Dermis microvascular lymphatic vessel endothelial cell (primary cell): ENCODE results near the gene ADGRB2. TPM values are rescaled to one million over a fixed set of nuclear protein-coding genes. Genes with fewer than 3 reads are reported as not detected.
A peak's percentile ranks its signal among the peaks of the same experiment; 100 is the strongest.

Source experiments
- DNase-seq, 2 donors: peaks; one replicate each; pipeline versions ENCODE4 v3.0.0 to v3.0.0-alpha.2; 2010; ENCODE audit warnings: low read depth in 2 of 2
- total RNA-seq: library from RNA; depleted of rRNA; stranded (reverse); fragments of >200 nt; gene quantifications from 2 replicates; pipeline ENCODE4 v1.2.1, GENCODE V29; 2014

ADGRB2 gene, protein sequence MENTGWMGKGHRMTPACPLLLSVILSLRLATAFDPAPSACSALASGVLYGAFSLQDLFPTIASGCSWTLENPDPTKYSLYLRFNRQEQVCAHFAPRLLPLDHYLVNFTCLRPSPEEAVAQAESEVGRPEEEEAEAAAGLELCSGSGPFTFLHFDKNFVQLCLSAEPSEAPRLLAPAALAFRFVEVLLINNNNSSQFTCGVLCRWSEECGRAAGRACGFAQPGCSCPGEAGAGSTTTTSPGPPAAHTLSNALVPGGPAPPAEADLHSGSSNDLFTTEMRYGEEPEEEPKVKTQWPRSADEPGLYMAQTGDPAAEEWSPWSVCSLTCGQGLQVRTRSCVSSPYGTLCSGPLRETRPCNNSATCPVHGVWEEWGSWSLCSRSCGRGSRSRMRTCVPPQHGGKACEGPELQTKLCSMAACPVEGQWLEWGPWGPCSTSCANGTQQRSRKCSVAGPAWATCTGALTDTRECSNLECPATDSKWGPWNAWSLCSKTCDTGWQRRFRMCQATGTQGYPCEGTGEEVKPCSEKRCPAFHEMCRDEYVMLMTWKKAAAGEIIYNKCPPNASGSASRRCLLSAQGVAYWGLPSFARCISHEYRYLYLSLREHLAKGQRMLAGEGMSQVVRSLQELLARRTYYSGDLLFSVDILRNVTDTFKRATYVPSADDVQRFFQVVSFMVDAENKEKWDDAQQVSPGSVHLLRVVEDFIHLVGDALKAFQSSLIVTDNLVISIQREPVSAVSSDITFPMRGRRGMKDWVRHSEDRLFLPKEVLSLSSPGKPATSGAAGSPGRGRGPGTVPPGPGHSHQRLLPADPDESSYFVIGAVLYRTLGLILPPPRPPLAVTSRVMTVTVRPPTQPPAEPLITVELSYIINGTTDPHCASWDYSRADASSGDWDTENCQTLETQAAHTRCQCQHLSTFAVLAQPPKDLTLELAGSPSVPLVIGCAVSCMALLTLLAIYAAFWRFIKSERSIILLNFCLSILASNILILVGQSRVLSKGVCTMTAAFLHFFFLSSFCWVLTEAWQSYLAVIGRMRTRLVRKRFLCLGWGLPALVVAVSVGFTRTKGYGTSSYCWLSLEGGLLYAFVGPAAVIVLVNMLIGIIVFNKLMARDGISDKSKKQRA (N-terminal part only)
- 0.26 and 0.51 TPM in 2 replicates for total RNA-seq

DNA sequence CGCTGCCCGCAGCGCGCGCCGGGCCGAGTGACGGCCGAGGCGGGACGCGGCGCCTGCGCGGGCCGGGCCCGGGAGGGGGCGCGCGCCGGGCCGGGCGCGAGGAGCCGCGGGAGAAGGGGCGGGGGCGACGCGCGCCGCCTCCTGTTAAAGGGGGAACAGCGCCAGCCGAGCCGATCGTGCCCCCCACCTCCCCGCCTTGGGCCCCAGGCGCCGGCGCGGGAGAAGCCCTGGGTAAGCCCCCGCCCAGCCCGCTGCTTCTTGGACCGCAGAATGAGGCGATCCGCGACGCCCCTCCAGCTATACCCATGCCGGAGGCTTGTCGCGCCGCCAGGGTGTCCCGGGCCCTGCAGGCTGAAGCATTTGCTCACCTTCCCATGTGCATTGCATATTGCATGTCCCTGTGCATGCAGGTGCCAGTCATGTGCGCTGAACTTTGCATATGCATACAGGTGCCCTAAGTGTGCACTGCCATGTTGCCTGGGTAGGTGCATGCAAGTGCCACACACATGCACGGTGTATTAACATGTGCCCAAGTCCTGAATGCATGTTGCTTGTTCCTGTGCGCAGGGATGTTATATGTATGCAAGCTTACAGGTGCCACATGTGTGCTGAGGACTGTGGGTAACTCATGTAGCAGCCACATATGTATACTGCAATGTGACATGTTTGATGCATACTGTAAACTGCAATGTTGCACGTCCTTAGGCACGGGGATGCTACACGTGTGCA lies at the start of gene ADGRB2:
Gene ADGRB2, minus strand, starts transcription at position 29 of the 729 bp plus-strand sequence. CDS start 7,119 bp downstream, outside the sequence.
- peak in 1 of 2 donors; percentile 23 for DNase-seq

DNA sequence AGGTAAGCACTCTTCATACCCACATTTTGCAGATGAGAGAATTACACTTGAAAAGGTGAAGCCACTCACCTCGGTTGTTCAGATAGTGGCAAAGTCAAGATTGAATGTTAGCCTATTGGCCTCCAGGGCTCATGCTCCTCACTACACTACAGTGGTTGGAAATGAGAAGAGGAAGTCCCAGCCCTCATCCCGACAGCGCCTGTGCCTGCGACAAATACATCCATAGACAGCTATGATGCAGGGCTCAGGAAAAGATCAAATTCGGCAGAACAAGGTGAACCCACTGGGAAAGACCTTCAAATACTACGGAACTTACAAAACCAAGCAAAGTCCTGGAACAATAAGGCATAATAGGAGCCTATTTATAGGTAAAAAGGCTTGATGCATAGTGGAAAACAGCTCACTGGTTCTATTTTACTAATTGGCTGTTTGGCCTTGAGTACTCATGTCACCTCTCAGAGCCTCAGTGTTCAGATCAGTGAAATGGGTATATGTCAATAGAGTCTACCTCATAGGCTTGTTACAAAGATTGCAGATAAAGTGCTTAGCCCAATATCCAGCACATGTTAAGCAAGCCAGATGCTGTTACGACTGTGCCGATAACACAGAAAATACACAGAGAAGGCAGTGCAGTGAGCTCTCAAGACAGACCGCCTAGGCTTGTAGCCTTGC lies 48.2 kb upstream of the ADGRB2 start:
- DNase-seq, result no peak

DNA sequence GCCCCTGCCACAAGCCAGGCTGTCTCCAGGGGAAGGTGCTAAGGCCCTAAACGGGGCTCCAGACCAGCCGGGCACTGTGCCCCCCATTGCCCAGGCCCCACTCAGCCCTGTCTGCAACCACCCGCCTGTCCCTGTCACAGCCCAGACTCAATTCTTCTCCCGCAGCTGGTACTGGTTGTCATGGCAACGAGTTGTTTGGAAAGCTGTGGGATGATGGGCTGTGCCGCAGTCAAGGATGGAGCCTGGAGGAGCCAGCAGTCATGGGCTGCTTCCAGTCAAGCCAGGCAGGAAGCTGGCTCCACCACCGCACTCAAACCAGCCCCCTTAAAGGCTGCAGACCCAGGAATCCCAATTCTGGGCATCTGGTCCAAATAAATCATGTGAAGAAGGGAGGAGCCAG lies 47.5 kb upstream of the ADGRB2 start:
- peak in 1 of 2 donors; percentile 26 for DNase-seq

DNA sequence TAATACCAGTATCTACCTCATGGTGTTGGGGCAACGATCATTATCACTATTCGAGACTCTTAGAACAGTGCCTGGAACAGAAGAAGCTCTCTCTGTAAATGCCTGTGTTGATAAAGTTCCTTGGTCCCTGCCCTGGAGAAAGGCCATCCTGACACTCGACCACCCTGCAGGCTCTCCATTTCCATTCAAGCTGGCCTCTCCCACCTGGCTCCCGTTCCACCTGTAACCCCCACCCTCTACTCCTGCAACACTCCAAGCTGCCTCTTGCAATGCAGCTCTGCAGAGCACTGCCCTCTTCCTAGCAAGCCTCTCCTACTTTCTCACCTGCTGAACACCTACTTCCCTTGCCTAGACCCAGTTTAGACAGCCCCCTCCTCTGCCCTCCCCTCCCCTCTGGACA lies 45.6 kb upstream of the ADGRB2 start:
- DNase-seq, result no peak

DNA sequence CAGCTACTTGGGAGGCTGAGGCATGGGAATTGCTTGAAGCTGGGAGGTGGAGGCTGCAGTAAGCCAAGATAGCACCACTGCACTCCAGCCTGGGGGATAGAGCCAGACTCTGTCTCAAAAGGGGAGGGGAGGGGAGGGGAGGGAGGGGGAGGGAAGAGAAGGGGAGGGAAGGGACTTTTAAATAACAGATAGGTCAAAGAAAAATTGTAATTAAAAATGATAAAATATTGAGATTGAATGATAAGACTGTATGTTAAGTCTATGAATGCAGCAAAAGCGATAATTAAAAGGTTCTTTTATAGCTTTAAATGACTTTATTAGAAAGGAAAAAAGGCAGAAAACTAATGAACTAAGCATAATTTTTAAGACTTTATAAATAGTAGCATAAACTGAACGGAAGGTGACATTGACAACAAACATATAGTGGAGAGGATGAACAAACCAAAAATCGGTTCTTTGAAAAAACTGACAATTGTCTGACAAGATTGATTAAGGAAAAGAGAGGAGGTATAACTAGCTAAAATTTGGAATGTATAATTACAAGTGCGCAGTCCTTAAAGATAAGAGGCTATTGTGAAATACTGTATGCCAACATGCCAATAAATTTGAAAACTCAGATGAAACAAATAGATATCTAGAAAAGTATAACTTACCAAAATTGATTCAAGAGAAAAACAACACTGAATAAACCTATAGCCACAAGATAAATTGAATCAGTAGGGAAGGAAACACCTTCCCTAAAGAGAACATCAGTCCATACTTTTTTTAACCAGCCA lies 43.3 kb upstream of the ADGRB2 start:
- DNase-seq, result no peak

DNA sequence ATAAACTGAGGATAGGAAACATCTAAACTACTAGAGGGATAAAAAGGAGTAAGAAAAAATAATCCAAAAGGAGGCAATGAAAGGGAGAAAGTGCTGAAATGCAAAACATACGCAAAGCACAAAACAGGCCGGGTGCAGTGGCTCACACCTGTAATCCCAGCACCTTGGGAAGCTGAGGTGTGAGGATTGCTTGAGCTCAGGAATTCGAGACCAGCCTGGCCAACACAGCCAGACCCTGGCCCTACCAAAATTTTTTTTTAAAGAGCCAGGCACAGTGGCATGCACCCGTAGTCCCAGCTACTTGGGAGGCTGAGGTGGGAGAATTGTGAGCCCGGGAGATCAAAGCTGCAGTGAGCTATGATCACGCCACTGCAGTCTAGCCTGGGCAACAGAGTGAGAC lies 41.2 kb upstream of the ADGRB2 start:
- no peak for DNase-seq

DNA sequence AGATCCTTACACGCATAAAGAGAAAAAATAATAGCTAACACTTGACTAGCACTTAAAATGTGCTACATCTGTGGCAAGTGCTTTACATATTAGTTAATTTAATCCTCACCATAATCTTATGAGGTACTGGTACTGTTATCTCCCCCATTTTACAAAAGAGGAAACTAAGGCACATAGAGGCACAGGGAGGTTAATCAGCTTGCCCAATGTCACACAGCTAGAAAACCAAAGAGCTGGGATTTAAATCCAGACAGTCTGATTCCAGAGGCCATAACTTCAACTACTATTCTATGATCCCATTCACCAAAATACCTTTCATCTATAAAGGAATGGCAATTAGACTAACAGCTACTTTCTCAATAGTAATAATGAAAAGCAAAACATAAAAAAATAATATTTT lies 40.0 kb upstream of the ADGRB2 start:
- no peak for DNase-seq

DNA sequence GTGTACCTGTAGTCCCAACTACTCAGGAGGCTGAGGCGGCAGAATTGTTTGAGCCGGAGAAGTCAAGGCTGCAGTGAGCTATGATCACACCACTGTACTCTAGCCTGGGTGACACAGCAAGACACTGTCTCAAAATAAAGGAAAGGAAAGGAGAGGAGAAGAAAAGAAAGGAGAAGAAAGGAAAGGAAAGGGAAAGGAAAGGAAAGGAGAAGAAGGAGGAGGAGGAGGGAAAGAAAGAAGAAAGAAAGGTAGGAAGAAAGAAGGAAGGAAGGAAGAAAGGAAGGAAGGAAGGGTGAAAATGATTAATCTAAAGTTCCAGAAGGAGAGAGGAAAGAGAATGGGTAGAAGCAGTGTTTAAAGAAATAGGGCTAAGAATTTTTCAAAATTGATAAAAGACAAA lies 39.5 kb upstream of the ADGRB2 start:
- DNase-seq, result no peak

DNA sequence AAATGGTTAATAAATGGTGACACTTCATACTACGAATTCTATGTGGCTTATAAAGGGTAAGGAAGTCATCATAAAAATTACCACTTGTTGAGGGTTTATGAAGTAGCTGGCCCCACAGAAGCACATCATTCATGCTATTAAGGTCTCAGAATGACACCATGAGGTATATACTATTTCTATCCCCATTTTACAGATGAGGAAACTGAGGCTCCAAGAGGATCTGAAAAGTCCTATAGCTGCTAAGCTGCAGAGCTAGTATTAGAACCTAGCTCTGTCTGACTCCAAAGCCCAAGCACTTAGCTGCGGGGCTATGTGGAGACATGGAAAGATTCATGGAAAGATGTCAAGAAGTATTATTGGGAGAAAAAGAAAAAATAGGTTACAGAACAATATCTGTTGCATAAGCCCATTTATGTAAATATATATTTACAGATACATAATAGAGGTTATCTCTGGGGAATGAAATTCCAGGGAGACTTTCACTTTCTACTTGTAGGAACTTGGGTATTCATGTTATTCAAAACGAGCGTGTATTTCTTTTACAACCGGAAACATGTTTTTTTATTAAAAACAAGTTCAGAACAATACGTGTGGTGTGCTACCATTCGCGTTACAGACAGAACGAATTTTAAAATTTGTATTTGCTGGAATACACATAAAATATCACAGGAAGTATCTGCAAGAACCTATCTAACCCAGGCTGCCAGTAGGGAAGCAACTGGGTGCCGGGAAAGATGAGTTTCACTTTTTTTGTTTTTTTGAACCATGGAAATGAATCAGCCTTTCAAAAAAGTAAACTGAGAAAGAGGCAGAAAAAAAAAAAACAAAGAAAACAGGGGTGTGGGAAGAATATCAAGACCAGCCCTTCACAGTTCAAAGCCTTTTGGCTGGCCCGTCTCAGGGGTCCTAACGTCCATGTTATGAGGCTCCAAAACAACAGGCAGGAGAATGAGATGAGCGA lies 38.3 kb upstream of the ADGRB2 start:
- peak; percentile 62 to 79 for DNase-seq

DNA sequence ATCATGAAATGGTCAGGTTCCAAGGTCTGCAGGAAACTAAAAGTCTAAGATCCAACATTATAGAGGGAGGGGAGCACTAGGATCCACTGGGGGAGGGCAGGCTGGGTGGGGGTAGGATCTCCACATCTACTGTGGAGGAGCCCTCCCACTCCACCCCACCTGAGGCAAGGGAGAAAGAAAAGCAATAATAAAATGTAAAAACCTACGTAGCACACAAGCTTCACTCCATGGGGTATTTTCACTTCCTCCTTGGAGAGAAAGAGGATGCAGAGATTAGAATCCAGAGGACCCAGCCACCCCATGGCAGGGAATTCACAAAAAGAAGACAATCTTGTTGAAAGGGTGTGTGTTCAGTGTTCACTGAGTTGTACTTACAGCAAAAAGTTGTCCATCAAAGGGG lies 37.3 kb upstream of the ADGRB2 start:
- DNase-seq, result no peak

DNA sequence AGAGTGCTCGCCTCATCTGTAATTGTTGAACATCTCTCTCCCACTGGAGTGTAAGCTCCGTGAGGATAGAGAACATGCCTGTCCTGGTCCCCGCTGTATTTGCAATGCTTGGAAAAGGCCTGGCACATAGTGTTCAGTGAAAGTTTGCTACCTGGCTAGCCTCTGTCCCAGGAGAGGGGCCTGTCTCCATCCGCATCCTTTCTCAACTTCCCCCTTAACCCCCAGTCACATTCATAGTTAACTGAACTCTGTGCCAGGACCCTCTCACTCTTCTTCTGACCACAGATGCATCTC lies 36.5 kb upstream of the ADGRB2 start:
- no peak for DNase-seq

DNA sequence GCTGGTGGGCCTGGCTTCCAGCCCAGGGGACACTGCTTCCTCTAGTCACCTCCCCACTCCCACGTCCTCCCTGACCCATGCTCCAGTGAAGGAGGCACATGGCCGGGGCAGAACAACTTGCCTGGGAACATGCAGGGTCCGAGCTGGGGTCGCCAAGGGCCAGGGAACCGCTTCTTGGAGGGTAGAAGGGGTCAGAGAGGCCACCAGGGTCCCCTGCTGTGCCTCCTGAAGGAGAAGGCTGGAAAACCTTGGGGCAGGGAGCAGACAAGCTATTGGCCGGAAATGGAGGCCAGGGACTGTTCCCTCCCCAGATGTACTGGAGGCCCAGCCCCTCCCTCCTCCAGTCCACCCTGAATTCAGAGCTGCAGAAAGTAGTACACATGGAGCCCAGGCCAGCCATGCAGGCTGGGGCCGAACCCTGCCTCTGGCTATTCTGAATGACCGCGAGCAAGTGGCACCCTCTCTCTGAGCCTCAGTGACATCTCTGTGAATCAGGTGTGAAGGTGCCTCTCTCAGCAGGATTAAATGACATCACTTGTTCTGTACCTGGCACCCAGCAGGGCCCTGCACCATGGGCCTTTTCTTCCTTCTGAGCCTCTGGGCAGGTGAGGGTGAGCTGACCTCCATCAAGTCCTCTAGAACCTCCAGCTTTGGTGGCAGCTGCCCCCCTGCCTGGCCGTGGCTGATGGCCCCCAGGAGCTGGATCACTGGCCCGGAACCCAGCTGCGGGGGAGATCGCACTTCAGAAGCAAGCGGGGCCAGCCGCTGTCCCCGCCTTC lies 35.9 kb upstream of the ADGRB2 start:
- no peak for DNase-seq

DNA sequence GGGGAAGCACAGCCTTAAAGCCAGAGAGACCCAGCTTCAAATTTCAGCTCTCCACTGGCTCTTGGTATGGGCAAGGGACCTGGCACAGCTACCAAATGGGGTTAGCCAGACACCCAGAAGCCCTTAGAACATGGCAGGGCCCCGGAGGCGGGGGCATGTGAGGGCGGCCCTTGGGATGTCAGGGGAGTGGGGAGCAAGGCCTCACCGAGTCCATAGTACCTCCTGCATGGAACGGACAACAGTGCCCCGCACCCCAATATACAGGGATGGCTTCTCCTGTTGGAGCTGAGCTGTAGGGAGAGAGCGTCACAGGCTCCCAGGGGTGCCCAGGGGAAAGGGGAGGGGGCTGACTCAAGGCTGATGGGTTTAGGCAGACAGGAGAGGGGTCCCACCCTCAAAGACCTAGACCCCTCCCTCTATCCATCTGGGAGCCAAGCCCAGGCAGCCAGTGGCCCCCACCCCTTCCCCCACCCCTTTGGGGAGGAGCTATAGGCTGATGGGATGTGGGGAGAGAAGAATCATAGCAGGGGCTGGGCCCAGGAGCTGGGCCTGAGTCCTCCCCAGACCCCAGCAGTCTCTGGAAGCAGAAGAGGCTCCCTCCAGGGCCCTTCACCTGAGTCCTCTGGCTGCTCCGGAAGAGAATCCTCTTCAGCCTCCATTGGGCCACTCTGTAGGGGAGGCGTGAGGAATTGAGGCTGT lies 35.2 kb upstream of the ADGRB2 start:
- DNase-seq, result no peak

DNA sequence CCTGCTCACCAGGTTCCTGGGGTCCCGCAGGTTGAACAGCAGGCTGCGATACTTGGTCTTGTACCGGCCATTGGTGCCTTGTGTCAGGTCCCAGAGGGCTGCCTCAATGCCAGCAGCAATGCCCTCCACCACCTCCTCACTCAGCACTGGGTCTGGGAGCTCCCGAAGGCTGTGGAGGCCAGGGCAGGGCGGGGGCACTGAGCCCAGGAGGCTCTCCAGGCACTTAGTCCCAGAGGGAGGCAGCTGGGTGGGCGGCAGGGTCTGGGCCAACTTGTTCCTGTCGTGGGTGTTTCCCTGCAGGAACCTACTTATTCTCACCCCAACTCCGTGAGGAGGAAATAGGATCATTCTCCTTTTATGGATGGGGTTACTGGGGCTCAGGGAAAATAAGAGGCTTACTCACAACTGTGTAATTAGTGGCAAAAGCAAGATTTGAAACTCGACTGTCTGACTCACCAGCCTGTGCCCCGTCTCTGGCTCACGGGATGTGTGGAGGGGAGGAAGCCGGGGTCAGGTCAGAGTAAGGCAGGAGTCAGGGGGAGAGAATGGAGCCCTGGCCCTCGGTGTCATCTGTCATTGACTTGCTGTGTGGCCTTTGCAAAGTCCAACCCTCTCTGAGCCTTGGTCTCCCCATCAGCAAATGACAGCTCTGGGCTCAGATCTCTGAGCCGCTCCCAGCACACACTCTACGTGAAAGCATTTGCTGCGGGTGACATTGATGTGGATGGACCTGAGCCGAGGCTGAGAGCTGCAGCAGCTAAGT lies 34.5 kb upstream of the ADGRB2 start:
- DNase-seq, result peak in 1 of 2 donors; percentile 86

DNA sequence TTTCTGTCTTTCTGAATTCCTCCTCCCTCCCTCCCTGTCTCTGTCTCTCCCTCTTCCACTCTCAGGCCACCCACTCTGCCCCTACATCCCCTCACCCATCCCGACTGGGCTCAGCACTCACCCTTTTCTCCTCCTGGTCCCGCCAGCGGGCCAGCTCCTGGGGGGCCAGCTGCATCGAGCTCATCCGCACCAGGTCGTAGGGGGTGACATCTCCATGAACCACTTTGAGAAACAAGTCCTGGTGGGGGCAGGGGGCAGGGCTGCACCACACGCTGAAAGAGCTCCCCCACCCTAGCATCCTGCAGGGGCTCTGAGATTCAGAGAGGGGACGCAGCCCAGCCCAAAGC lies 33.9 kb upstream of the ADGRB2 start:
- no peak for DNase-seq

DNA sequence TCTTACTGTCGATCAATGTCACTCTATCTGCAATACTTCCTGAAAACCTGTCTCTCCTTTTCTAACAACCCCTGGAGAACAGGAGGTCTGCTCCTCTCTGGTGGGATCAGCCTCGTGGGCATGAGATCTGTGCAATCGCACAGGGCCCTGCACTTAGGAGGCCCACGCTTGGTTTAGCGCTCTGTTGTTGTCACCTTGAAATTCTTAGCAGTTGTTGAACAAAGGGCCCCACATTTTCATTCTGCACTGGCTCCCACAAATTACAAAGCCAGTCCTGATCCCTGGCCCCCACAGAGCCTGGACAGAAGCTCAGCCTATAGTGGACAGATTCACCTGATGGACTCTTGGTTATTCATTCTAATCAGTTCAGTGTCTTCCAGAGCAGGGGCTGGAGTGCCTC lies 33.1 kb upstream of the ADGRB2 start:
- no peak for DNase-seq

DNA sequence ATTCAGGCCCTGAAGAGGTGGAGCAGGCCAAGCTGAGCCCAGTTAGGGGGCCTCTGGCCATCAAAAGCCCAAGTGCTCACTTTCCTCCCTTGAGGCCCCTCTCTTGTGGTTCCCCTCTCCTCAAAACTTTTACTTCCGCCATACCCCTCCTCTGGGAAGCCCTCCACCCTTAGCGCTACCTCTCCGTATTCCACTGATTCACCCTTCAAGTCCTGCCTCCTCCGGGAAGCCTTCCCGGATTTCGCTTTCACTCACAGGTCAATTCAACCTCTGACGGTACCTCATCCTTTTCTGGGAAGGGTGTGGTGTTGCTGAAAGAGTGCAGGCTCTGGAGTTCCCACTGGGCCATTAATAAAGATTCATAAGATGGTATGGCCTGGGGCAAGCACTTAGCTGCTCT lies 32.6 kb upstream of the ADGRB2 start:
- no peak for DNase-seq
